CD4-positive, CD25-positive, alpha-beta regulatory T cell (primary cell): Measurements from ENCODE around the gene CYP4B1. TPM values are rescaled to one million over a fixed set of nuclear protein-coding genes. Genes with fewer than 3 reads are reported as not detected.
A peak's percentile ranks its signal among the peaks of the same experiment; 100 is the strongest.
"Not testable (repeated sequence)": the region's sequence is repeated elsewhere in the genome, so short reads cannot be mapped to it uniquely, and the experiment has no call there.

Source experiments
- ATAC-seq, 2 donors: fragments of 150-1000 bp; cut with Tn5 transposase; one replicate each; pipeline ENCODE4 v1.10.0; 2021; ENCODE audit warnings: low read depth in 2 of 2, moderate number of reproducible peaks in 2 of 2, moderate library complexity in 1 of 2
- DNase-seq, 3 donors: peaks; one replicate each; pipeline versions ENCODE4 v3.0.0 to v3.0.0-alpha.2; 2012 to 2022; ENCODE audit warnings: mixed read lengths in 1 of 3
- H3K27ac ChIP-seq: one replicate; pipeline ENCODE4 v1.7.0; 2013; ENCODE audit warnings: mild to moderate bottlenecking, low read length; ENCODE audit not compliant: insufficient read depth, poor library complexity, severe bottlenecking
- H3K27me3 ChIP-seq: one replicate; pipeline ENCODE4 v1.7.0; 2013; ENCODE audit warnings: low read length; ENCODE audit not compliant: control insufficient read depth, insufficient read depth
- H3K36me3 ChIP-seq: one replicate; pipeline ENCODE4 v1.7.0; 2013; ENCODE audit warnings: mild to moderate bottlenecking, low read length, moderate library complexity; ENCODE audit not compliant: control insufficient read depth, insufficient read depth
- H3K4me1 ChIP-seq: 2 replicates; pipeline ENCODE4 v1.7.0; 2013; ENCODE audit warnings: mild to moderate bottlenecking, low read length; ENCODE audit not compliant: insufficient read depth, control insufficient read depth, poor library complexity, severe bottlenecking
- H3K4me3 ChIP-seq: one replicate; pipeline ENCODE4 v1.7.0; 2013; ENCODE audit warnings: low read depth, mild to moderate bottlenecking, low read length, moderate library complexity
- H3K9me3 ChIP-seq, 2 experiments: 1 replicate in 1 of 2; 2 replicates in 1 of 2; pipeline ENCODE4 v1.7.0; 2013; ENCODE audit warnings: low read length in 2 of 2, mild to moderate bottlenecking in 1 of 2, moderate library complexity in 1 of 2; ENCODE audit not compliant: control insufficient read depth in 2 of 2
- H3K27ac Mint-ChIP-seq, 3 donors: one replicate each; pipeline ENCODE4 v1.8.0; 2020 to 2022; ENCODE audit warnings: mild to moderate bottlenecking in 3 of 3, mixed read lengths in 3 of 3, moderate library complexity in 2 of 3
- H3K27me3 Mint-ChIP-seq: one replicate; pipeline ENCODE4 v1.8.0; 2022; ENCODE audit warnings: mild to moderate bottlenecking, mixed read lengths
- H3K36me3 Mint-ChIP-seq: one replicate; pipeline ENCODE4 v1.8.0; 2020; ENCODE audit warnings: mixed read lengths
- H3K4me1 Mint-ChIP-seq, 4 donors: one replicate each; pipeline ENCODE4 v1.8.0; 2020 to 2022; ENCODE audit warnings: mixed read lengths in 4 of 4, mild to moderate bottlenecking in 1 of 4
- H3K4me3 Mint-ChIP-seq, 4 donors: one replicate each; pipeline ENCODE4 v1.8.0; 2020 to 2022; ENCODE audit warnings: mild to moderate bottlenecking in 4 of 4, mixed read lengths in 4 of 4, moderate library complexity in 3 of 4
- H3K9me3 Mint-ChIP-seq, 7 donors: one replicate each; pipeline ENCODE4 v1.8.0; 2020 to 2022; ENCODE audit warnings: mixed read lengths in 7 of 7, mild to moderate bottlenecking in 3 of 7, moderate library complexity in 2 of 7
- polyA plus RNA-seq, 4 donors: library from polyadenylated mRNA; unstranded; fragments of 300-500 nt; fragmentation: Illumina TruSeq; gene quantifications; one replicate each; pipeline ENCODE4 v1.2.3, GENCODE V29; 2021
- total RNA-seq: library from RNA; stranded (reverse); gene quantifications from one replicate; pipeline ENCODE4 v1.2.3, GENCODE V29; 2022

CYP4B1 gene
- total and polyA plus RNA-seq, 5 donors from 2014 or later = not detected

- ATAC-seq (no peak), DNase-seq (no peak)
- no peaks in the 10 kb centered on the region for H3K4me1 Mint-ChIP-seq
- Histone ChIP-seq H3K36me3 (no peaks in the 10 kb centered on the region), H3K27me3 (no peaks in the 10 kb centered on the region), H3K27ac (no peak overlapping the region), H3K4me3 (no peak overlapping the region), H3K4me1 (no peaks in the 10 kb centered on the region), H3K9me3 (no peaks in the 10 kb centered on the region)
- H3K27ac Mint-ChIP-seq = no peak overlapping the region
- no peaks in the 10 kb centered on the region for H3K36me3 Mint-ChIP-seq
- peaks cover 0 to 2% (median 0%) of the 10 kb centered on the region in 7 donors for H3K9me3 Mint-ChIP-seq
- no peaks in the 10 kb centered on the region for H3K27me3 Mint-ChIP-seq
- H3K4me3 Mint-ChIP-seq = no peak overlapping the region
These were observed 21.8 kb downstream of the CYP4B1 start for GRCh38 chr1:46820560-46821060.

GRCh38 chr1:46822248-46822826, 23.5 kb downstream of the CYP4B1 start:
- ATAC-seq (no peak), DNase-seq (no peak)
- no peak overlapping the region for H3K27ac Mint-ChIP-seq
- no peak overlapping the region for H3K4me3 ChIP-seq
- no peaks in the 10 kb centered on the region for H3K27me3 Mint-ChIP-seq
- H3K4me1 Mint-ChIP-seq = no peaks in the 10 kb centered on the region
- no peaks in the 10 kb centered on the region for H3K36me3 Mint-ChIP-seq
- no peak overlapping the region for H3K27ac ChIP-seq
- H3K4me1 ChIP-seq = no peaks in the 10 kb centered on the region
- peaks cover 0 to 4% (median 1%) of the 10 kb centered on the region in 7 donors for H3K9me3 Mint-ChIP-seq
- no peaks in the 10 kb centered on the region for H3K36me3 ChIP-seq
- no peaks in the 10 kb centered on the region for H3K9me3 ChIP-seq
- H3K4me3 Mint-ChIP-seq = no peak overlapping the region
- H3K27me3 ChIP-seq = no peaks in the 10 kb centered on the region

- H3K27ac Mint-ChIP-seq = no peak overlapping the region
These were observed 24.3 kb downstream of the CYP4B1 start for GRCh38 chr1:46823151-46823550.

GRCh38 chr1:46826892-46827291, 28.0 kb downstream of the CYP4B1 start:
- not testable (repeated sequence) for H3K4me1 Mint-ChIP-seq, DNase-seq, H3K4me3 ChIP-seq, H3K4me3 Mint-ChIP-seq, H3K4me1 ChIP-seq, H3K27me3 Mint-ChIP-seq, H3K27ac Mint-ChIP-seq, H3K36me3 ChIP-seq, H3K9me3 ChIP-seq, H3K9me3 Mint-ChIP-seq, H3K27ac ChIP-seq, H3K27me3 ChIP-seq, H3K36me3 Mint-ChIP-seq, ATAC-seq

More at GRCh38 chr1:46823151-46823550, 24.3 kb downstream of the CYP4B1 start:
- peaks cover 3% of the 10 kb centered on the region for H3K27me3 Mint-ChIP-seq
- Histone ChIP-seq H3K27ac (no peak overlapping the region), H3K27me3 (no peaks in the 10 kb centered on the region), H3K36me3 (no peaks in the 10 kb centered on the region), H3K4me3 (no peak overlapping the region), H3K9me3 (no peaks in the 10 kb centered on the region), H3K4me1 (no peaks in the 10 kb centered on the region)
- no peak overlapping the region for H3K4me3 Mint-ChIP-seq
- ATAC-seq (no peak), DNase-seq (no peak)
- H3K9me3 Mint-ChIP-seq = peaks cover 0 to 6% (median 1%) of the 10 kb centered on the region in 7 donors
- H3K36me3 Mint-ChIP-seq = no peaks in the 10 kb centered on the region
- no peaks in the 10 kb centered on the region for H3K4me1 Mint-ChIP-seq

GRCh38 chr1:46830665-46831322, 31.9 kb downstream of the CYP4B1 start:
- H3K9me3 Mint-ChIP-seq = peaks cover 0 to 10% (median 1%) of the 10 kb centered on the region in 7 donors
- DNase-seq (peak in 1 of 3 donors; percentile 25), ATAC-seq (no peak)
- no peak overlapping the region for H3K4me3 Mint-ChIP-seq
- H3K36me3 Mint-ChIP-seq = no peaks in the 10 kb centered on the region
- H3K27ac Mint-ChIP-seq = no peak overlapping the region
- H3K36me3 ChIP-seq = no peaks in the 10 kb centered on the region
- H3K27me3 Mint-ChIP-seq = peaks cover 4% of the 10 kb centered on the region
- peaks cover 0 to 2% (median 0%) of the 10 kb centered on the region in 4 donors for H3K4me1 Mint-ChIP-seq
- H3K4me1 ChIP-seq = no peaks in the 10 kb centered on the region
- H3K9me3 ChIP-seq = no peaks in the 10 kb centered on the region
- H3K27me3 ChIP-seq = no peaks in the 10 kb centered on the region
- H3K27ac ChIP-seq = no peak overlapping the region
- no peak overlapping the region for H3K4me3 ChIP-seq

GRCh38 chr1:46835469-46835868, 36.6 kb downstream of the CYP4B1 start:
- not testable (repeated sequence) for H3K27ac ChIP-seq, H3K36me3 ChIP-seq, H3K4me3 ChIP-seq, H3K4me3 Mint-ChIP-seq, H3K4me1 ChIP-seq, H3K36me3 Mint-ChIP-seq, H3K9me3 ChIP-seq, ATAC-seq, H3K27me3 ChIP-seq, H3K9me3 Mint-ChIP-seq, H3K4me1 Mint-ChIP-seq, DNase-seq, H3K27me3 Mint-ChIP-seq, H3K27ac Mint-ChIP-seq

GRCh38 chr1:46846386-46846785, 47.5 kb downstream of the CYP4B1 start:
- H3K9me3 Mint-ChIP-seq = peaks cover 0 to 15% (median 3%) of the 10 kb centered on the region in 7 donors

GRCh38 chr1:46857660-46858065, 58.8 kb downstream of the CYP4B1 start:
- not testable (repeated sequence) for H3K9me3 ChIP-seq, H3K36me3 Mint-ChIP-seq, H3K27ac Mint-ChIP-seq, H3K36me3 ChIP-seq, H3K4me1 ChIP-seq, H3K4me3 Mint-ChIP-seq, H3K4me3 ChIP-seq, H3K27me3 ChIP-seq, H3K27ac ChIP-seq, H3K4me1 Mint-ChIP-seq, H3K9me3 Mint-ChIP-seq
- H3K27me3 Mint-ChIP-seq = peaks cover 13% of the 10 kb centered on the region
- DNase-seq (peak in 1 of 3 donors; percentile 19), ATAC-seq (peak in 1 of 2 donors; percentile 31)

More at GRCh38 chr1:46846386-46846785, 47.5 kb downstream of the CYP4B1 start:
- H3K4me1 ChIP-seq, H3K27ac ChIP-seq, H3K9me3 ChIP-seq, H3K27me3 ChIP-seq, H3K27ac Mint-ChIP-seq, H3K4me1 Mint-ChIP-seq, ATAC-seq, H3K36me3 ChIP-seq, H3K4me3 Mint-ChIP-seq, H3K4me3 ChIP-seq, H3K36me3 Mint-ChIP-seq: not testable (repeated sequence)
- peak in 1 of 3 donors; percentile 33 for DNase-seq
- peaks cover 36% of the 10 kb centered on the region for H3K27me3 Mint-ChIP-seq
